Activated effector memory CD4-positive, alpha-beta T cell treated with Interleukin-2 at 50 U/mL for 16 hours (primary cell): ENCODE measurements around the gene FADS6.
A peak's percentile ranks its signal among the peaks of the same experiment; 100 is the strongest.

Experiments used
- DNase-seq: peaks from one replicate; pipeline ENCODE4 v3.0.0-alpha.2; 2020

Gene FADS6, protein sequence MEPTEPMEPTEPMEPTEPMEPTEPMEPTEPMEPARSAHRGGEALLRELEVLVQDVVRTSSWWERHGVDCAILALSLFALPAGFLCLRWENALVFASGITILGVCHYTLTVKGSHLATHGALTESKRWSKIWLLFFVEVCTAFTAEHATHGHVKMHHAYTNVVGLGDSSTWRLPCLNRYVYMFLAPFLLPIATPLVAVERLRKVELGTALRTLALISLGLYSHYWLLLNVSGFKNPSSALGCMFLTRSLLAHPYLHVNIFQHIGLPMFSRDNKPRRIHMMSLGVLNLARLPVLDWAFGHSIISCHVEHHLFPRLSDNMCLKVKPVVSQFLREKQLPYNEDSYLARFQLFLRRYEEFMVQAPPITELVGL

DNA sequence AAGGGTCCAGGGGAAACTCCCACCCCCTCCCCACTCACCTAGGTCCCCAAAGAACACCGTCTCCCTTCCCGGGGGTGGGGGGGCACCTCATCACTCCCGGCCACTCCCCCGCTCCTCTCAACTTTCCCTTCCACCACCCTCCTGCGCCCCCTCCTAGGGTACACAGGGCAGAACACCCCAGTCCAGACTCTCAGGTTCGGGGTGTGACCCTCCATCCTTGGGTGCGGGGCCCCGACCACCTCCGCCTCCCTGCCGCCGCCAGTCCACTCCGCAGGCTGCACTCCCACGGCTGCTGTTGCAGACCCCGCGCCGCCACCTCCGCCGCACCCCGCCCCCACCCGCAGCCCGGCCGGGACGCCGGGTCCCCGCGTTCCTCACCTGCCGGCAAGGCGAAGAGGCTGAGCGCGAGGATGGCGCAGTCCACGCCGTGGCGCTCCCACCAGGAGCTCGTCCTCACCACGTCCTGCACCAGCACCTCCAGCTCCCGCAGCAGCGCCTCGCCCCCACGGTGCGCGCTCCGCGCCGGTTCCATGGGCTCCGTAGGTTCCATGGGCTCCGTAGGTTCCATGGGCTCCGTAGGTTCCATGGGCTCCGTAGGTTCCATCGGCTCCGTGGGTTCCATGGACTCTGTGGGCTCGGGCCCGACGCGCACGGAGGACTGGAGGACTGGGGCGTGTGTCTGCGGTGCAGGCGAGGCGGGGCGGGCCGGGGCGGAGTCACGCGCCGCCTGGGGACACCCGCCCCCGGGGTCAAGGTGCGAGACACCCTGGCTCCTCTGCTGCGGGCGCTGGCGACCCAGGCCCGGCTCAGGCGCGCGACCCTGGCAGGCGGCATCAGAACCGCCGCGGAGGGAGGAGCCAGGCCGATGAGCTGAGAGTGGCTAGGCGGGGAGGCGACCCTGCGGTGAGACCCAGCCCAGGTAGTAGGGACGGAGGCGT is at the start of gene FADS6:
Gene FADS6 (minus strand): TSS at position 660 of the 938 bp plus-strand sequence. CDS start 38 bp downstream, at position 622.
- no peak for DNase-seq

- no peak for DNase-seq
Measured at GRCh38 chr17:74941128-74941725, 47.8 kb upstream of the FADS6 start.

- no peak for DNase-seq
Measured at GRCh38 chr17:74939534-74939933, 46.1 kb upstream of the FADS6 start.

GRCh38 chr17:74938194-74938950 is 44.9 kb upstream of the FADS6 start:
- no peak for DNase-seq

DNA sequence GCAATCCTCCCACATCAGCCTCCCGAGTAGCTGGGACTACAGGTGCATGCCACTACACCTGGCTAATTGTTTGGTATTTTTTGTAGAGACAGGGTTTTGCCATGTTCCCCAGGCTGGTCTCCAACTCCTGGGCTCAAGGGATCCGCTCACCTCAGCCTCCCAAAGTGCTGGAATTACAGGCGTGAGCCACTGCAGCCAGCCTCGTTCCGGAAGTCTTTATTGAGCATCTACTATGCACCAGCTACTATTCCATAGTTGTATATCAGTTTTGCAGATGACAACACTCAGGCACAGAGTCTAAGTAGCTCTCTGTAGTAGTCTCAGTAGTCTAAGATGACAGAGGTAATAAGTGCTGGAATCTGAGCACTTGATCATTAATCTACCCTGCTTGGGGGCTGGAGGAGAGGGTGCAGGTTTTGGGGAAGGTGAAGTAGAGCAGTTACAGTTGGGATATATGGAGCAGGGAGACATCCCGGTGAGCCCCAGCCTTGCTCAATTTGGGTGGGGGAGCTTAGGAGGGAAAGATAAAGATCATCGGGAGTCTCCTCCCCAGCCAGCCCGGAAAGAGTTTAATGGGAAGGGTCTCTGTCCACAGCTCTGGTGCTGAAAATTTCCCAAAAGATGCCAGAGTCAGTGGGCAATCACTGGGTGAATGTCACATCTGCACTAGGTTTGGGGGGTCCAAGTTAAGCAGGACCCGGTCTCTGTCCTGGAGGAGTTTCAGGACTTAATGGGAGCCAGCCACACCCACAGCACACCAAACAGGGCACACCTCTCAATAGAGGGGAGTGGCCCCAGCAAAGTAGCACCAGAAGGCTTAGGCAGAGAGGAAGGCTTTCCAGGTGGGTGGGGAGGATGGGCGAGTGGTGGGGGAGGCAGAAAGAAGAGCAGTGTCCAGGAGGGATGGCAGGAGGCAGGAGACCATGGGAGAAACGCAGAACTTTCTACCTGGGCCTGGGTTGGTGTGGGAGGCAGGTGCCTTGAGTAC is 43.9 kb upstream of the FADS6 start:
- DNase-seq, result no peak

DNA sequence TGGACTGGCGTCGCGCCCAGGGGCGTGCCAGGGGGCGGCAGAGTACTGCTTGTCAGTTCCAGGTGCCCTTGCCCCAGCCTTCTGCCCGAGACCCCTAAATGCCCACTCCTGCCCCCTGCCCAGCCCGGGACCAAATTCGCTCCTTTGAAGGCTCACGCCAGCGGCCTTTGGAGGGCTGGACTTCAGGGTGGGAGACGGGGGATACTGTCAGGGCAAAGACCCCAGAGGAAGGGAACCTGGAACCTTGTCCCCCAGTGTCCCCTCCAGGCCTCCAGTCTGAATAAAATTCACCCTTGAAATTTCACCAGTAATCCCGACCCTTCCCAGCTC is 43.0 kb upstream of the FADS6 start:
- no peak for DNase-seq

- no peak for DNase-seq
Measured at GRCh38 chr17:74935585-74936469, 42.4 kb upstream of the FADS6 start, which contains the start of gene OTOP3. TSS of gene OTOP3 (plus strand) at chr17:74935898. CDS start at chr17:74935922, 24 bp downstream.

GRCh38 chr17:74935048-74935447 is 41.6 kb upstream of the FADS6 start:
- DNase-seq, result no peak

DNA sequence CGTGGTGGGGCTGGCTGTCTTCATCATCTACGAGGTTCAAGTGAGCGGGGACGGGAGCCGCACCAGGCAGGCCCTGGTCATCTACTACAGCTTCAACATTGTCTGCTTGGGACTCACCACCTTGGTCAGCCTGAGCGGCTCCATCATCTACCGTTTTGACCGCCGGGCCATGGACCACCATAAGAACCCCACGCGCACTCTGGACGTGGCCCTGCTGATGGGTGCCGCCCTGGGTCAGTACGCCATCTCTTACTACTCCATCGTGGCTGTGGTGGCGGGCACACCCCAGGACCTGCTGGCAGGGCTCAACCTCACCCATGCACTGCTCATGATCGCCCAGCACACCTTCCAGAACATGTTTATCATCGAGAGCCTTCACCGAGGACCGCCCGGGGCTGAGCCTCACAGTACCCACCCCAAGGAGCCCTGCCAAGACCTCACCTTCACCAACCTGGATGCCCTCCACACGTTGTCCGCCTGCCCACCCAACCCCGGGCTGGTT is 37.2 kb upstream of the FADS6 start:
- no peak for DNase-seq

DNA sequence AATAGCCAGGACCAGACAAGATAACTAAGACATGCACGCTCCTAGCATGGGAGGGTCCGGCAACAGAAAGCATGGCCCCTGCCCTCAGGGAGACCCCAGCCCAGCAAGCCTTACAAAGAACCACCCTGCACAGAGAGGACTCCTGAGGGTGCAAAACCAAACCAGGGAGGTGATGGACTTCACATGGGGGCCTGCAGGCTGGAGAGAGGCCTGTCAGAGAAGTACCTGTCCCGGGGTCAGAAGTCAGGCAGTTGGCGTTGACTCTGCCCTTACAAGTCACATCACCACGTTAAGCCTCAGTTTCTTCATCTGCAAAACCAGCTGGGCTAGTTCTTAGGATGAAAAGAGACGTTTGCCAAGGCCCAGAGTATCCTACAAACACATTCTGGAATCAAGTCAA is 35.4 kb upstream of the FADS6 start:
- no peak for DNase-seq

DNA sequence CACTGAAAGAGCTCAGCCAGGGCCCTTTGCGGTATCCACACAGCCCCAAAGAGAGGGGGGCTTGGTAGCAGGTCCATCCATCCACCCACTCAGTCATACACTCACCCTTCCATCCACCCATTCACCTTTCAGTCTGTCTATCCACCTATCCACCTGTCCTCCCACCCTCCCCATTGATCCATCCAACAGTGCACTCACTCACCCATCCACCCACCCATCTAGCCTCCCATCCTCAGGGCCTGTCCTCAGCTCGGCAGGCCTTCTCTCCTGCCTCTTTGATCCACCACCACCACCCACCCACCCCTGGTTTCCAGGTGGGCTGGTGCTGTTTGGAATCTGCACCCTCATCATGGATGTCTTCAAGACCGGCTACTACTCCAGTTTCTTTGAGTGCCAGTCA is 31.8 kb upstream of the FADS6 start:
- no peak for DNase-seq

- no peak for DNase-seq
Measured at GRCh38 chr17:74924250-74924948, 31.0 kb upstream of the FADS6 start, which contains the start of gene OTOP2. TSS of gene OTOP2 (plus strand) at chr17:74924273. CDS start at chr17:74924633, 360 bp downstream.

DNA sequence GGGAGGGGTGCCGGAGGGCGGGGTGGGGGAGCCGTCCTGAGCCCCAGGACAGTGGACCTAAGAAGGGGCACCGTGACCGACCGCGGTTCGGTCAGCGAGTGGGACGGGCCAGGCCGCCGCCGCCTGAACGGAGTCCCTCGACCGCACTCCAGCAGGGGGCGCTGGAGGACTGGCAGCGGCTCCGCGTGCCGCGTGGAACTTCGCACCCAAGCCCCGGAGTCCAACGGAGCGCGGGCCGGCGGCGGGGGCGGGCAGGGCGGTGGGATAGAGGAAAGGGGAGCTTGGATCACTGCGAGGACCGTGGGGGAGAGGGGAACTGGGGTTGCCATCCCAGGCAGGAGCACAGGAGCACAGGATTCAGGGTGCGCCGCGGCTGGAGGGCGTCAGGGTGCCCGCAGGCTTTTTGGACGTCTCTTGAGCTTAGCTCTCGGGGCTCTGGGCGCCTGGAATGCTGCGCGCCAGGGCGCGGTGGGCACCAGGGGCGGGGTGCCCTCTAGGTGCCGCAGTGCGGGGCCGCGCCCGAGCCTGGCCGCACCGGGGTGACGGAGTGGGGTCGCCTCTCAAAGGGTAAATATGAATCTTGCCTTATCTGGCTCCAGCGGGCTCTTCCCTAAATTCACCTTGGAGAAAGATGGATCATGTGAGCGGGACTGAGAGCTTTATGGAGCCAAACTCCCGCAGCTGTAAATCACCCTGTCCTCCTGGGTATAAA is 30.3 kb upstream of the FADS6 start:
- DNase-seq, result peak; percentile 48

GRCh38 chr17:74922694-74923537 is 29.5 kb upstream of the FADS6 start, which contains the start of gene USH1G:
TSS of gene USH1G (minus strand) at chr17:74923255. CDS start at chr17:74923073, 182 bp downstream.
- no peak for DNase-seq

DNA sequence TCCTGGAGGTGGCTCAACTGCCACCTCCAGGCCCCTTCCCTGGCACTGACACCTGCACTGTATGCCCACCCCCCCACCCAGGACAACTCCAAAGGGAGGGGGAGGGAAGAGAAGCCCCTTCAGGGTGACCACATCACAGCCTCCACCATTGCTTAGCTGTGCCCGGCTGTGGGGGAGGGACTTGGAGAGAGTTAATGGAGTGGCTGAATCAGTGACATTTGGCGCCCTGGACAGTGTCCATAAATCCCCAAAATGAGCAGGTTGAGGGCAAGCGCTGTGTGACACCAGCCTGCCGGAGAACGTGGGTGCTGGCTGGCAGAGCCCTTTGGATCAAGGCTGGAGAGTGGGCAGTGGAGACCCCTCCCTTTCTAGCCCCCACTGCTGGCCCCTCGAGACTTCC is 28.7 kb upstream of the FADS6 start:
- DNase-seq, result no peak

DNA sequence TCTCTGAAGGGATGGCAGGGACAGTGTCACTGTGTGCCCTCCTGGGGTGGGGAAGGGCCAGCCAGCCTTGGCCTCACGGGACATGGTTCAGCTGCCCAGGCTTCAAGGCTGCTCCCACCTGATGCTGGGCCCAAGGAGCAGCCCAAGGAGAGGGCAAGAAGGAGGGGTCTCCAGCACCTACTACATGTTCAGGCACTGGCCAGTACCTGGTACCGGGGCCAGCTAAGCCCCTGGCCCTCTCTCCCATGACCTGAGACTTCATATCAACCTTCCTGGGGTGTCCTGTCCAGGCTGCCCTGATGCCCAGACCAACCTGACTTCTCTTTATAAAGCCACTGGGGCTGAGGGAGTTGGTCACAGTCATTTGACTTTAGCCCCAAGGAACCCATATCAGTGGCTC is 28.3 kb upstream of the FADS6 start:
- DNase-seq, result no peak

GRCh38 chr17:74921026-74921681 is 27.7 kb upstream of the FADS6 start:
- no peak for DNase-seq
